ENCODE measurements around the gene SCT.

Gene SCT

DNA sequence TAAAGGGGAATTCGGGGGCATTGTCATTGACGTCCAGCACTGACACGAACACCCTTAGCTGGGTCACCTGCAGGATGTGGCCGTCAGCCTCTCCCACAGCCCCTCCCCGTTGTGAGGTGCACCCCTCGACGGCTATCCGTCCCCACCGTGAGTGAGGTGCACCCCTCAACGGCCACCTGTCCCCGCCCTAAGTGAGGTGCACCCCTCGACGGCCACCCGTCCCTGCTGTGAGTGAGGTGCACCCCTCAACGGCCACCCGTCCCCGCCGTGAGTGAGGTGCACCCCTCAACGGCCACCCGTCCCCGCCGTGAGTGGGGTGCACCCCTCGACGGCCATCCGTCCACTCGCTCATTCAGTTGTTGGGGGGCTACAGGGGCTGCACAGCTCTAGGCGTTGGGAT, 5.1 kb downstream of the SCT start:
- no peak for DNase-seq

- DNase-seq: no peak
Measured at GRCh38 chr11:620935-621814, 5.8 kb downstream of the SCT start.

- no peak for DNase-seq
Measured at GRCh38 chr11:620201-620600, 6.8 kb downstream of the SCT start.

DNA sequence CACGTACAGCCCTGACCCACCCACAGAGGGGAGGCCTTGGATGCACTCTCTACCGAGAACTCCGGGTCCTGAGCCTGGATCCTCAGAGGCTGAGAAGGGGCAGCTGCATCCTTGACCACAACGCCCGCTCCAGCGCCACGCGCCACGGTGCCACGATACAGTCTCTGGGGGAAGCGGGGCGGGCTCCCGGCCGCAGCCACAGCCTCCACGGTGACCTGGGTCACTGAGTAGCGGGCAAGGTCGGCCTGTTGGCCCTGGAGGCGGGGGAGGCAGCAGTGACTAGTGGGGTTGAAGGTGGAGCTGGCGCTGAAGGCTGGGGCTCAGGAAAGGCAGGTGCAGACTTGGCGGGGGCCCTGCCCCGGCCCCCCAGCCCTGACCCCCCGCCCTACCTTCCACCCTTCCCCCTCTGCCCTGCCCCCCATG, 7.3 kb downstream of the SCT start:
- DNase-seq: no peak

DNA sequence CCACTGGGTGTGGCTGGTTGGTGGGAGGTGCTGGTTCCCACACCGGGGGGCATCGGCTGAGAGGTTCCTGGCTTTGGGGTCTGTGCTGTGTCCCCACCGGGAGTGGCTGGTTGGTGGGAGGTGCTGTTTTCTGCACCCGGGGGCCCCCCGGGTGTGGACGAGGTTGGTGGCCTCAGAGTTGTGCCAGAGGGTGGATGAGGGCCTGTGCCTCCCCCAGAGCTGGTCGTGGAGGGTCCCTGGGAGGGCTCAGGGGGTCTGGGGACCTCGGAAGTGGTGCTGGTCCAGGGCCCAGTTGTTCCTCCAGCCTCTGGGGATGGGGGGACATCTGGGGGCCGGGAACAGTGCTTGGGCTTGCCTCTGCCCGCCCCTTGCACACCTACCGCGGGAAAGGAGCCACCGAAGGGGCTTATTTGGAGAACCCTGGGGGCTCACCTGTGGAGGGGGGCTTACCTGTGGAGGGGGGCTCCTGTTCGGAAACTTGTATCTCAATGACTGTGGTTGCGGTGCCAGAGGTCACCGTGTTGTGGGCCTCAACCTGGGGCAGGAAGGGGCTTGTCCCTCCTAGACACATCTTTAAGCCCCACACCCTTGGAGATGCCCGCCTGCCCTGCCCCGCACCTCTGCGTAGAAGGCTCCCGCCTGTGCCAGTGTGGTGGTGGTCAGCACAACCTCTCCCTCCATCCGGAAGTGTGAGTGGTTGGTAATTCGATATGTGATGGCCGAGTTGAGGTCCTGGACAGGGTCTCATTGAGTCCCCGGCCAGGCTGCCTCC, 7.9 kb downstream of the SCT start:
- DNase-seq: no peak

DNA sequence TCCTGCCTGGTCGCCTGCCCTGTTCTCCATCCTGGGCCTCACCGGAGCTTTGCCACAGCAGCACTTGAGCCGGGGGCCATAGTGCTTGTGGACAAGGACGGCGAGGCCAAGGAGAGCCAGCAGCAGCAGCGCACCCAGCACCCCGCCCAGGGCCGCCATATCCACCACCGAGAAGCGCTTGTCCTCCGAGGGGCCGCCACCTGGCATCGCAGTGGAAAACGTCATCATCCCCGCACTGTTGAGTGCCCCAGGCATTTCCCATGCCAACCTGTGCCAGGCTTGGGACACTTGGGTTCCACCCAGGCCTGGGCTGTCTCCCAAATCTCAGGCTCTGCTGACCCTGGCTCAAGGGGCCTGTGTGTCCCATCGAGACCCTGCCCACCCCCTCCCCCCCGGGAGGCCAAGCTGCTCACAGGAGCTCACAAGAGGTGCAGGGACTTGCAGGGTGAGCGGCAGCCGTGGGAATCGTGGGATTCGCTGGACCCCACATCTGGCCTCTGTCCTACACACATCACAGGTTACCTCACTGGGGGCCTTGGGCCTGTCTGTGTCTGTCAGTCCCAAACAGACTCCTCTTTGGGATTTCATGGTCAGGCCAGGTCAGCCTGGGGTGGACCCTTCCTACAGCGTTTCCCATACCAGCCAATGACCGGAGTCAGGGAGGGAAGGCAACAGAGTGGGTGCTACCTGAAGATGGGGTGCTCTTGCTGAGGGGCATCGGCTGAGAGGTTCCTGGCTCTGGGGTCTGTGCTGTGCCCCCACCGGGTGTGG, 8.9 kb downstream of the SCT start:
- no peak for DNase-seq

GRCh38 chr11:617199-617911, 9.6 kb downstream of the SCT start:
- DNase-seq: no peak

GRCh38 chr11:616320-617198, 10.4 kb downstream of the SCT start:
- DNase-seq: no peak

- peak; percentile 66 for DNase-seq
Measured at GRCh38 chr11:615504-616319, 11.3 kb downstream of the SCT start, which contains the start of gene IRF7. TSS of gene IRF7 (minus strand) at chr11:615950. CDS start at chr11:615364, 586 bp downstream.

DNA sequence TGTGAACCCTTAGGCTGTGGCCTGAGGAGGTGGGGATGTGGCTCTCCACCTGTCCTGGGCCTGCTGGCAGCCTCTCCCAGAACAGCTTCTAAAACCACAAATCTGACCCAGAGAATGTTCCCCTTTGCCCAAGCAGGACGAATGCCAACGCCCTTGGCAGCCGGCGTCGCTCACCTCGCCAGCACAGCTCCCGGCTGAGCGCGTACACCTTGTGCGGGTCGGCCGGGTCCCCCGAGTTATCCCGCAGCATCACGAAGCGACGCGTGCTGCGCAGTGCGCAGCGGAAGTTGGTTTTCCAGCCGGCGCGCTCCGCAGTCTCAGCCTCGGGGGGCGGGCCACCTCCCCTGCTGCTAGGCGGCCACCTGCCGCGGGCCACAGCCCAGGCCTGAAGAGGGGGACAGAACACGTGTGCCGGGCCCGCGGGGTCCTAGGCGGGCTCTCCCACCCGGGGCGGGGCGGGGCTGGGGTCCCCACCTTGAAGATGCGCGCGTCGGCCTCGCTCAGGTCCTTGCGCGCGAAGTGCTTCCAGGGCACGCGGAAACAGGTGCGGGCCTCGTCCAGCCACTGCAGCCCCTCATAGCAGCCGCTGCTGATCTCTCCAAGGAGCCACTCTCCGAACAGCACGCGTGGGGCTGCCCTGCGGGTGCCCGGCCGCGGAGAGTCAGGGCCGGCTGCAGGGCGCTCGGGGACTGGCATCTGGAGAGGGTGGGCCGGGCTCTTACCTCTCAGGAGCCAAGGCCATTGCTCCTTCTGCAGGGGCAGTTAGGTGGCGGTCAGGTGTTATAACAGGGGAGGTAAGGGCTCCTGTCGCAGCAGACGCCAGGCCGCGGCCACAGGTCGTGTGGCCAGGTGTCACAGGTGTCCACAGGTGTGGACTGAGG, 12.1 kb downstream of the SCT start:
- no peak for DNase-seq

DNA sequence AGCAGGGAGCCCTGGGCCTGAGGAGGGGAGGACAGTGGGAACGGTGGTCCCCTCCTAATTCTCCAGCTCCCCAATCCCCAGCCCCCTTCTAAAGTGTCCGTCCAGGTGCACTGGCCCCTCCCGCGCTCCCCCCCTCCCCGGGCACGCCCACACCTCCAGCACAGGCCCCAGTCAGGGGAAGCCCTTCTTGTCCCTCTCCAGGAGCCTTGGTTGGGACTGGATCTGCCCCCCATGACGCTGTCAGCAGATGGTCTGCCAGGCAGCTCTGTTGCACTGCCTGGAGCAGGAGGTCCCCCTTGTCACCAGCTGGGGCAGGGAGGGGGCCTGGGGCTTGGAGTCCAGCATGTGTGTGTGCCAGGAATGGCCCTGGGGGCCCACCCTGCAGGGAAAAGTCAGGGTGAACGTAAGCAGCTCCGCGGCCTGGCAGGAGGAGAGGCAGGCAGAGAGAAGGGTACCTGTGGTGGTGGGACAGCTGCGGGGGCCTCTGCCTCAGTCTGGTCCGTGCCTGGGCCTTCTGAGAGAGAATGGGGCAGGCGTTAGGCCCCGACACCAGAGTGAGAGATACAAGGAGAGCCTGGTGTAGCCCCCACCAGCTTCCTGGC, 12.9 kb downstream of the SCT start:
- DNase-seq: no peak

- no peak for DNase-seq
Measured at GRCh38 chr11:613369-613968, 13.5 kb downstream of the SCT start.

DNA sequence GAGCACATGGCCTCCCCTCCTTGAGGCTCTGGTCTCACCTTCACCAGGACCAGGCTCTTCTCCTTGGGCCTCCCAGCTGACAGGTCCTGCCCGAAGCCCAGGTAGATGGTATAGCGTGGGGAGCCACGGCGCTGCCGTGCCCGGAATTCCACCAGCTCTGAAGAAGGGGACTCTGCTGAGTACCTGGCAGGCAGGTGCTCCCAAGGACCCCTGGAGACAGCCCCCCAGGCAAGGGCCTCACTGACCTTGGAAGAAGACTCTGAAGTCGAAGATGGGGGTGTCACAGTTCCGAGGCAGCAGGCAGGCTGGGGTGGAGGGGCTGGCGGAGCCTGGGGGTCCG, 14.1 kb downstream of the SCT start:
- no peak for DNase-seq

- no peak for DNase-seq
Measured at GRCh38 chr11:612201-612960, 14.6 kb downstream of the SCT start.

- no peak for DNase-seq
Measured at GRCh38 chr11:611001-611996, 15.7 kb downstream of the SCT start.

DNA sequence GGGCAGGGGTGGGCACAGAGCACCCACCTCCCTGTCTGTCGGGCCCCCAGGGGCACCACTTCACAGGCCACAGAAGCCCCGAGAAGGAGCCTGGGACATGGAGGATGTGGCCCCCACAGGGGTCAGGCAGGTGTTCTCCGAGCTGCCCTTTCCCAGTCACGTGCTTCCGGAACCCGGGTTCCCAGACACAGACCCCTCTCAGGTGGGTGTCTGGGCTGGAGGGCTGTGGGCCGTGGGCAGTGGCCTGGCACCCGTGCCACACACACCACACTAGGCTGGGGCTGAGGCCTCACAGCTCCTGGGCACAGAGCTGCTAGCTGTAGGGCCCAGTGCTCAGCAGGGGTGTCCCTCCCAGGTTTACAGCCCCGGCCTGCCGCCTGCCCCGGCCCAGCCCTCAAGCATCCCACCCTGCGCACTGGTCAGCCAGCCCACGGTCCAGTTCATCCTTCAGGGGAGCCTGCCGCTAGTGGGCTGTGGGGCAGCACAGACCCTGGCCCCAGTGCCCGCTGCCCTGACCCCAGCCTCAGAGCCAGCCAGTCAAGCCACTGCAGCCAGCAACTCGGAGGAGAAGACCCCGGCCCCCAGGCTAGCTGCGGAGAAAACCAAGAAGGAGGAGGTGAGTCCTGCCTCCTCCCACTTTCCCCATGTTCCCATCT, 16.7 kb downstream of the SCT start:
- DNase-seq: no peak
